ENCODE data around the gene SEPTIN2.
"Not testable (repeated sequence)": the region's sequence is repeated elsewhere in the genome, so short reads cannot be mapped to it uniquely, and the experiment has no call there.

SEPTIN2 gene

GRCh38 chr2:241390301-241391206 lies 74.8 kb downstream of the SEPTIN2 start:
- DNase-seq: no peak

- no peak for DNase-seq
Measured at GRCh38 chr2:241391892-241392665, 76.4 kb downstream of the SEPTIN2 start.

GRCh38 chr2:241392753-241393152 lies 77.0 kb downstream of the SEPTIN2 start:
- DNase-seq: not testable (repeated sequence)

- DNase-seq: no peak
Measured at GRCh38 chr2:241393524-241394196, 77.9 kb downstream of the SEPTIN2 start.

GRCh38 chr2:241396809-241397208 lies 81.1 kb downstream of the SEPTIN2 start:
- DNase-seq: not testable (repeated sequence)

- DNase-seq: no peak
Measured at GRCh38 chr2:241399941-241400922, 84.5 kb downstream of the SEPTIN2 start.
